RPMI8226 (cell line): ENCODE measurements around the gene NTN1.
"Not testable (repeated sequence)": the region's sequence is repeated elsewhere in the genome, so short reads cannot be mapped to it uniquely, and the experiment has no call there.

Experiments used
- DNase-seq: peaks from one replicate; pipeline ENCODE4 v3.0.0-alpha.2; 2015

NTN1 gene

DNA sequence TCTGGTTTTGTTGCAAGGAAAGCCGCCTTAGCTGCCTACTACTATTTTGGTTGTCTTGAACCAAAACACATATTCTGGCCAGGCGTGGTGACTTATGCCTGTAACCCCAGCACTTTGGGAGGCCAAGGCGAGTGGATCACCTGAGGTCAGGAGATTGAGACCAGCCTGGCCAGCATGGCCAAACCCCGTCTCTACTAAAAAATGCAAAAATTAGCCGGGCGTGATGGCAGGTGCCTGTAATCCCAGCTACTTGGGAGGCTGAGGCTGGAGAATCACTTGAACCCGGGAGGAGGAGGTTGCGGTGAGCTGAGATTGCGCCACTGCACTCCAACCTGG lies 236.3 kb downstream of the NTN1 start:
- DNase-seq: not testable (repeated sequence)

DNA sequence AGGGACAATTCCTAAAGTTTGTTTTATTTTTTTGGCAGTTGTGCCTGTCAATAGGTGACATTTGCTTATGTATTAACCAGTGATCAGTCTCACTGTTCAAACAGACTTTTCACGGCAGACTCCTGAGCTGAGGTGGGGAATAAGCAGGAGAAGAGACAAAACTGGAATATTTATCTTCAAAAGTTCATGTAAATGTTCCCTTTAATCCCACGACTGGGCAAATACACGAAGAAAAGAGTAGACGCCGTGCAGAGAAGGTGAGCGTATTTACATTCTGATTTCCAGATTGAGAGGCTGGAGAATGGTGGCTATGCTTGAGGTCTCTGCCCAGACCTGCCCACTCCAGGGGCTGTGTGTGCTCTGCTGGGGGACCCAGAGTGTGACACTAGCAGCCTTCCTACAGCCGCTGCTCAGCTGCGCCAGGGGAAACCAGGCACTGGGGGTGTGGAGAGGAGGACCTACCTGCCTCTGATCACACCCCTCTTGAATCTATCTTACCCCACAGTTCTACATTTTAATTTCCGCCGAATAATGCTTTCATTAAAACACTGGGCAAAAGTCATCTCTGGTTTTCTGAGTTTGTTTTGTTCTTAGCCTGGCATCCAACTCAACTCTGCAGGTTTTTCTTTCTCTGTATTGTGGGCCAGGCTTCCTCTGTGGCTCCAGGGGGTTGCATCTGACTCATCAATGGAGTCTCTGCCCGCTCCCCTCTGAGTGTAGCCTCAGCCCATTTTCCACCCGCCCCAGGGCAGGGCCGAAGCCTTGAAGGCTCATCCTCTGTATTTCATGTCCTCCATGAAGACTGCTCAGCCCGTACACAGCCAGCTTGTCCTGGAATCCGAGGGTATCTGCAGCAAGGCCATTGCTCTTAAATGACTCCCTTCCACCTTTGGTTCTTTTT lies 237.1 kb downstream of the NTN1 start:
- no peak for DNase-seq

DNA sequence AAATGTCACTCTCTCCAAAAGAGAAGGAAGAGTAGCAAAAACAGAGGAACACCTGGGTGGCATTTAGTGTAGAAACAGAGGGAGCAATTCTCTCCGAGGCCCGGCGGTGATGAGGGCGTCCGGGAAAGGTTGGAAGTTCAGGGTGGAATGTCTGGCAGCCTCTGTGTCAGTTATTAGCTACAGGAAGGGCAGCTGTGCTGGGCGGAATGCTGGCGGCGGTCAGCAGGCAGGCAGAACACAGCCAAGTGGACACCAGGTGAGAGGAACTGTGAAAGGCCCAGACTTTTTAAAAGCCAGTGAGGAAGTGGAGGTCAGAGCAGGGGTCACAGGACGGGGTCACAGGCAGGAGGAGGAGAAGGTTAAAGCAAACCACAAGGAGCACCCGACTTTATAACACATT lies 238.1 kb downstream of the NTN1 start:
- no peak for DNase-seq

DNA sequence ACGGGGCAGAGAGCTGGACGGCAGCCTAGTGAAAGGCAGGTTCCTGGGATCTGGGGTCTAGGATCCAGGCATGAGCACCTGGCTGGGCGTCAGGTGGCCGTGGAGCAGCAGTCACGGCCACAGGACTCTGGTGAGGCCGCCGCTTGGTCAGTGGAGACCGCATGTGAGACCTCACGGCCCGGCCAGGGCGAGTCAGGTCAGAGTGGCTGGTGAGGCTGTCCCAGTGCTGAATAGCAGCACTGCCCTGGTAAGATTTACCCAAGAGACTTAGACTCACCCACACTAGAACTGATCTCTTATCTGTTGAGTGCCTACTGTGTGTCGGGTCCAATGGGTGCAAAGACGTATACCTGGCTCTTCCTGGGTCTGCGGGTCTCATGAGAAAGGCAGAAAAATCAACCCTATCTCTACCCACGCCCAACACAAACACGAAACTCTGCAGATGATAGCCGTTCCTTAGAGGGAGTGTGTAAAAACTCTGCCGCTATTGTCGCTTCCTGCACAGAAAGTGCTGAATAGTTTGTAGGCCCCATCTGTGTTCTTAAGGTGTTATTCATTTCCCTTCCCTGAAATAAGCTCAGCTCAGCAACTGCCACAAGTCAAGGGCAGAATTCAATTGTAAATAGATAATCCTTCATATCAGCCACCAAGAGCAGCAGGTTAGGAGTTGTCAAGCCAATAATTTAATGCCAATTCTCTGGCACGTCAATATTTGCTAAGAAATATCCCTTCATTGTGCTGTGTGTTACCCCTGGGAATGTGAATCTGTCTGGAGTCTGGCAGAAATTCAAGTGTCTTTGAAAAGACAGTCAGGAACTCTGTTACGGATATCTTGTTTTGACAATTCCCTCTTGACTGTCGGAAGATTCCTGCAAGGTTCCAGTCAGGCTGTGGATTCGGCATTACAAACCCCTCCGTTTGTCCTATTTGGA lies 240.0 kb downstream of the NTN1 start:
- no peak for DNase-seq

DNA sequence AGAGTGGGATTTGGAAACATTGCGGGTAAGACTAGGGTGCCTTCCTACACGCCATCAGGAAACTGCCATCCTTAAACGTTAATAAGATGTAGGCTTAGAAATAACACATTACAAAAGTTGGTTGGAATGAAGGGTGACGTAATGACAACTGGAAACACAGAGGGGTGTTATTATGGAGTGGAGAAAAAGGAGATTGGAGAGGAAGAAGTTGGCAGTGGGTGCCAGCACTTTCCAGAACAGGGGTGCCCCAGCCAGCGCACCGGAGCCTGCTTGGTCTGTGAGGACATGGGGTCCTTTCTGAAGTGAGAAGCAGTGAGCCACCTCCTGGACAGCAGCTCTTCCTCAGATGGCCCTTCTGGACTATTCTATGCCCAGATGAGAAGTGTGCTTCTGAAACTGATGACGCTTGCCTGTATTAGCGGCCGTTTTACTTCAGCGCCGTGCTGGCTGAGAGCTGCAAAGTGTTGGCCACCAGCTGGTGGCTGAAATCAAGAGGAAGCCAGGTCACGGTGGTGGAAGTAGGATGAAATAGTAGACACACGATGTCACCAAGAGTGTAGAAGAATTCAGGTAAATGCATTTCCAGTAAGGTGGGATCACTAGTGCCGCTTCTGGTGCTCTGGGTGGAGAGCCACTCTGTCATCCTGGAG lies 244.8 kb downstream of the NTN1 start:
- no peak for DNase-seq

DNA sequence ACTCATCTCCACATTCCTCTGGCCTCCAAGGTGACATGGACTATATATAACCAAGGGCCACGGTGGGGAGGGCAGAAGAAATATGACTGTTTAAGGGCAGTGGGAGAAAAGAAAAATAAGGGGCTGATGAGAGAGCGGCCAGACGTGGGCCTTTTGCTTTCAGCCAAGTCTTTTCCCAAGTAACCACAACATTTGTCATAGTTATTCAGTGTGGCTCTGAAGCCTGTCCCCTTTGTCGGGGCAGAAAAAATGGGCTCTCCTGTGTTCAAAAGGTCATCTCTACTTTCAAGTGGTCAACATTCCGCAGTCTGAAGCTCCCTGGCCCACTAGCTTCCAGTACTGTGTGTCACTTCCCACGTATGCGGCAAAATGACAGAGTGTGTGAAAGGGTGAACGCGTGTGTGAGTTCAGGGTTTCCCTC lies 245.4 kb downstream of the NTN1 start:
- no peak for DNase-seq

DNA sequence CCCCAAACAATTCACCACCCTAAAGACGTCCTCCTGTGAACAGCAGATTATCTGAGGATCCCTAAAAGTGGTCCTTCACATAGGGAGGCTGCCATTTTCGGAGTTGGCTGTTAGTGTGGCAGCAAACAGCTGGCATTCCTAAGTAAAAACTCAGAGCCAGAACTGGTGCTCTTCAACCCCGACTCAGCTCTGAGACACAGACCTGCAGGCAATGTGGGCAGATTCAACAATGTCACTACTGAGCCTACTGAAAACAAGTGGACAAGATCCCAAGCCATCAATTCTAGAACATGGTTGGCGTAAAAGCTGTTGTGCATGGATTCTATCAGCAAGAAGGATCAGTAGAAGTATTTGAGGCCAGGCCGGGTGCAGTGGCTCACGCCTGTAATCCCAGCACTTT lies 247.2 kb downstream of the NTN1 start:
- DNase-seq: no peak

DNA sequence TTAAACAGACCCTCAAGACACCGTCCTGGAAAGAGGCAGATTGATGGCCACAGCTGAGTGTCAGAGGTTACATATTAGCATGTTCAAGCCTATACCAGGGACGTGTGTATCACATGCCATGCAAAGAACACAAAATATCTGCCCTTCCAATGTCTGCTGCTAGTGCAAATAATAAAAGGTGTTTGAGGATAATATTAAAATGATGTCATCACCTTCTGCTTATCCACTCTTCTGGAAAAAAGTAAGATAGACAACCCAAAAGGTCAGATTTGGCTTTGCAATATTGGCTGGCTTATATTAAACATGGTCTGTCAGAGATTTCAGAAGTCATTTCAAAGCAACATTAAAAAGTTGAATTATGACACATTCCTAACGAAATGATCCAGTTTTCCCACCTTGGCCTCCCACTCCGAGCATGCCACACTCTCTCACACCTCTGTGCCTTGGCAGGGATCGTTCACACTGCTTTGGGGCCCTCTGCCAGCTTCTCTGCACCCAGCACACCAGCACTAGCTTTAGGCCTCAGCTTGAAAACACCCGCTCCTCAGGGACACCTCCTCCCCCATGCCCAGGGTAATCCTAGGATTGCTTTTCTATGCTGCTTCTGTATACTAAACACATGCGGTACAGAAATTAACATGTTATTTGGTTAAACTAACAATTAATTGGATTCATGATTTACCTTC lies 248.2 kb downstream of the NTN1 start:
- no peak for DNase-seq

DNA sequence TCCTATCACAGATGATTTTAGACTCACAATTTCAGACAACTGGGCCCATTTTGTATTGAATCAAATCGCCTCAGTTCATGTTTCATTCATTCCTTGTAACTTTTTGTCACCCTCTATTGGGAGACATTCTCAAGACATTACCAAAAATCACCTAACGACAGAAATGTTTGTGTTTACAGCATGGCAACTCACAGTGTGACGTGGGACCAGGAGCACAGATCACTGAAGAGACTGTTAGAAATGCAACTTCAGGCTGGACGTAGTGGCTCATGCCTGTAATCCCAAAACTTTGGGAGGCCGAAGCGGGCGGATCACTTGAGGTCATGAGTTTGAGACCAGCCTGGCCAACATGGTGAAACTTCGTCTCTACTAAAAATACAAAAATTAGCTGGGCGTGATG lies 249.6 kb downstream of the NTN1 start:
- DNase-seq: no peak

DNA sequence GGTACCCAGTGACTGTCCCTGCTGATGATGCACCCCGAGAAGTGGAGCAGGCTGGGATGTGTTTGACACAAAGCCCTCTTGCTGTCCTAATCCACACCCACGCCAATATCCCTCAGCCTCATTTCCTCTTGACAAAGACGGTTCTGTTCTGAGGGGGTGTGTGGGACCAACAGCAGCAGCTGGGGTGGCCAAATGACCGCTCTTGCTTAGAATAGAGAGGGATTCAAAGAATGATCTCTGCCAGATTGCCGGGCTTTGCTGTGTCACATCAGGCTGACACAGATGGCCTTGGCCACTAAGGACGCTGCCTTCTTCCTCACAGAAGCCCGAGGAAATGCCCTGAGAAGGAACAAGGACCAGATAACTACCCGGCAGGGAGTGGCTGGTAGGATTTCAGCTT lies 250.7 kb downstream of the NTN1 start:
- no peak for DNase-seq

DNA sequence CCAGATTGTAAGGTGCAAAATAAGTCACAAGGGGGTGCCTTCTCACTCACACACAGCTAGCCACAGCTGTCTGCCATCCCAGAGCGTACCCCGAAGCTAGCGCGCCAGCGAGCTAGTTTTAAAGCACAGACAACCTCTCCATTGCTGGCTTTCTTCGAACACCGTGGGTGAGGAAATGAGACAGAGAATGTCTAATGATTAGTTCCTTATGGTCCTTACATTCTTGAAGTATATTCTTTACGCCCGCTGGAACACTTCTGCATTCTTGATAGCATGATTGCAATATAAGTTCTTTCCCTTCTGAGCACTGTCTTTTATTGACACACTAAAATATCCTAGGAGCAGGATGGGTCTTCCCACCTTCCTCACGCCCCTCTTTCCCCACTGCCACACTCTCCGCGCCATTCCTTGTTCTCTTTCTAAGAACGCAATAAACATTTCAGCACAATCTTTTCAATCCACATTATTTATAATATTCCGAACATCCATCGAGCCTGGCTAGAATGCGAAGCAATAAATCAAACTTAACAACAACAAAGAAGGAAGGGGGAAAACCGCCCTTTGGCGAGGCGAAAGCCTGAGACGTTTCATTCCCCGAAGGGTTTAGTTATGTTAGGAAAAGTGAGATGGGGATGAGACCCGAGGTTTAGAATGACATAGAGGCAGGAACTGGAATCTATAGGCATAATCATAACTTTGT lies 251.3 kb downstream of the NTN1 start:
- DNase-seq: no peak

DNA sequence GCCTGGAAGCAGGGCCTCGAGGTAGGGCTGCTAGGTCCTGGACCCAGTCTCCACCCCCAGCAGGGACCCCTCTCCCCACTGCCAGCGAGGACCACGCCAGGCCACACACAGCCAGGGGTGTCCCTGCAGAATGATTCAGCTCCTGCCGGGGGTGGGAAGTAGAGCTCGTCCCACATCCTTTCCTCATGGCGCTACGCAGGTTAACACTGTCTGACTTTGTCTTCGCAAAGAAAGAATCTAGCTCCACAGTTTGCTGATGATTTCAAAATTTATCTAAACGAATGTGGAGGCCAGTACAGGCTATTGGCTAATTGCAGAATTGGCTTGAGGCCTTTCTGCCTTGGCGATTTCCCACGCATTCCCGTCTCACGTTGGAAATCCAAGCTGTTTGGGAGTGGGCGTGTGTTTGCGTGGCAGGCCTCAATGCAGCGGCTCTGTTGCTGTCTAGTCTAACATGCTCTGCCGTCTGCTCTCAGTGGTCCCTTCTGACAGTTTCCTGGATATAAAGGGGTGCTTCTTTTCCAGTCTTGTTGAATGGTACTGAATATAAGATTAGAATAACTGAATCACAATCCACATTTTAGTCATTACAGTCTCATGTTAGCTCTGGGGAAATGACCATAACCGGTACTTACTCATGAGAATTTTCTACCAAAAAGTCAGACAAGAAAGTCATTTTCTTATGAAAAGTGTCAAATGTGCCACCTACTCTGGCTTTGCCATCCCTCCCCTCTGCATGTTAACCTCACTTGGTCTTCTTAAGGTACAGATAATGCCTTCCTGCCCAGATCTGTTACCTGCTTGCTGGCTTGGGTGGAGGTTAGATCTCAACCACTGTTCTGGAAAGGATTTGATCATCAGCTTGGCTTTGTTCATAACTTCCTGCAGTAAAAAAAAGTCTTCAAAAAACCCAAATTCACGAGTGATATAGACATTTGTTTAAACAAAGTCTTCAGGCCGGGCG lies 252.4 kb downstream of the NTN1 start:
- no peak for DNase-seq

DNA sequence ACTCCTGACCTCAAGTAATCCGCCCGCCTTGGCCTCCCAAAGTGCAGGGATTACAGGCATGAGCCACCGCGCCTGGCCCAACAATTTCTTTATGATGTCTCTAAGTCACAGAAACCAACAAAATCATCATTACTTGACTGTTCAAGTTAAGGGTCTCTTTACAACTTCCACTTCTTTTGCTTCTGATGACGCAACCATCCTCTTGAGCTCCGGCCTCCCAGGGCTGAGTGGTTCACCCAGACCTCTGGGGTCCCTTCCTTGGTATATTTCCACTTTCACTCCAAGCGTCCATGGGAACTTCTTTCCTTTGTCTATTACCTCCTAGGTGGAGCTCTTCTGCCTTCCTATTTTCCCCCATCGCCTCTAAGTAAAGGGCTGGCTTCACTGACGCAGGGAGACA lies 253.7 kb downstream of the NTN1 start:
- no peak for DNase-seq

DNA sequence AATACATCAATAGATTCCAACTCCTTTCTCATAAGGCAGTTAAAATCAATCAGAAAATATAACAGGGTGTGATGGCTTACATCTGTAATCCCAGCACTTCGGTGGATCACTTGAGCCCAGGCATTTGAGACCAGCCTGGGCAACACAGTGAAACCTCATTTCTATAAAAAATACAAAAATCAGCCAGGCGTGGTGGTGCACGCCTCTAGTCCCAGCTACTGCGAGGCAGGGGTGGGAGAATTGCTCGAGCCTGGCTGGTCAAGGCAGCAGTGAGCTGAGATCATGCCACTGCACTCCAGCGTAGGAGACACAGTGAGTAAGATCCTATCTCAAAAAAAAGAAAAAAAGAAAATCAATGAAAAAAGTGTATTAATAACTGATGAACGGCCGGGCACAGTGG lies 258.6 kb downstream of the NTN1 start:
- no peak for DNase-seq

DNA sequence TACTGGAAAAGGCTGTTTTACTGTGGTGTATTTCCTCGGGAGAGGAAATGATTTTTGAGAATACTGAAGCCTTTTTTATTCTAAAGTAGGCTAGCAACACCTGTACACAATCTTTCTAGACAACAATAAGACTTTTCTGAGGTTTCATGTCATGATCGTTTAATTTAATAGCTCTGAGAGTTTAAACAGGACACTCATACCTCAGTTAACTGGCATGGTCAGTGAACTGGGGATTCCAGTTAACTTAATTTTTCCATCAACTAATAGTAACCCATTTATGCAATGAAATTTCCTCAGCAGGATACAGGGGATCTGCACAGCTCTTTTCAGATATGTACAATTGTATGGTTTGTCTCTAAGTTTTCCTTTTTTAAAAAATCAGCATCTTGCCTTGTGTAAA lies 262.6 kb downstream of the NTN1 start:
- DNase-seq: no peak

DNA sequence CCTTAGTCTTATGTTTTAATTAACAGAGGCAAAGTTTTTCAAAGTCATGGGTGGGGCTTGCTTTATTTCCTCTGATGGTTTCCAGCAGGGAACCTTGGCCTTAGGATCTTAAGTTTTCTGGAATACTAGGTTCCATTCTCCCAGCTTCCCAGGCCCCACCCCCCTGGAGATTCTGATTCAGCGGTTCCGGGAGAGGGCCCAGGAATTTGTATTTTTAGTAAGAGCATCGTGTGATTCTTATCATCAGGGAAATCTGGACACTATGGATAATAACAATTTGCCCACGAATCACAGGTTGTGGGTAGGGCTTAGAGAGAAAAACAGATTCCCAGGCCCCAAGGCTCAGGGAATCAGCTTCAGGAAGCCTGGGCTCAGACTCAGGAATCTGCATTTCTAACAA lies 263.6 kb downstream of the NTN1 start:
- no peak for DNase-seq

DNA sequence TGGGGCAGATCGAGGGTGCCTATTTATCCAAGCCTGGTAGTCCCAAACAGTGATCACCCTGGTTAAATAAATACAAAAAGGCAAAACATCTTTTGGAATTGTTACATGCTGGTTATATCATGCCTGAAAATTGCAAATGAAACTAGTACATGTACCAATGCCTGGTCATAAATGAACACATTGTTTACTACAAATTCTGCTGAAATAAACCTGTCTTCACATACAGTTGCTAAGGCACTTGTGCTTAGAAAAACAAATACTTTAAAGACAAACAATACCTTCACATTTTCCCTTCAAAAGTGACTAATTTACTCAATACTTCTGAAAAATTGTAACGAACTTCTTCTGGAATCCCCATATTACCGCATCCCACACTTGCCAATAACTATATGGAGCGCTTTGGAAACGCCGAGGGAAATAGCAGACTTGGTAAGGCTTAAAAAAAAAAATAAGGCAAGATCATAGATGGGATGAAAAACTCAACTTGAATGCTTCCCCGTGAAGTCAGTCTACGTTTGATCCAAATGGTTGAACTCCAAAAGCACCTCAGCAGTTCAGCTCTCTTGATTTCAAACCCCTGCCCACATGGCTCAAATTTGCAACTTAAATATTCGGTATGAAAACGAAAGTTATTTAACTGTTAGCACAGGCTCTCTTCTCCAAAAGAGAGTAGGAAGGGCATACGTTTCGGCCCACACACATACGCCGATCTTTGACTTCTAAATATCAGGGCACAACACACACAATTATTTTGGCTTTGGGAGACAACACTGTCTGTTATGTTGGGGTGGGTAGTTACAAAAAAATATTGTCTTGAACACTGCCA lies 264.5 kb downstream of the NTN1 start:
- DNase-seq: no peak

DNA sequence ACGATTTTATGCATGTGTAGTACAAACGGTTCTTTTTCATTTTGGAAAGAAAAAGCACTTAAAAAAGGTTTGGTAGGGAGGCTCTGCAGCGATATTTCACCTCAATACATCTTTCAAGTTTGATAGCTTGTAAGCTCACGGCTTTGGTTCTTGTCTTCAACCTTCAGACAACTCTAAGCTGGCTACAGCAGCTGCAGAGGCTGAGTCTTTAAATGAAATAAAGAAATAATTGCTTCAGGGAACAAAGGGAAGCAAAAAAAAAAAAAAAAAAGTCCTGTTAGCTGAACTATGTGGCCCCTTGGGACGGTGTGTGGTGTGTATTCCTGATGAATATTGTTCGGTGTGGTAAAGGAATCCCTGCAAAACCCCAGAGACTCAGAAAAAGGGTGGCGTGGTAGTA lies 265.1 kb downstream of the NTN1 start:
- DNase-seq: no peak

DNA sequence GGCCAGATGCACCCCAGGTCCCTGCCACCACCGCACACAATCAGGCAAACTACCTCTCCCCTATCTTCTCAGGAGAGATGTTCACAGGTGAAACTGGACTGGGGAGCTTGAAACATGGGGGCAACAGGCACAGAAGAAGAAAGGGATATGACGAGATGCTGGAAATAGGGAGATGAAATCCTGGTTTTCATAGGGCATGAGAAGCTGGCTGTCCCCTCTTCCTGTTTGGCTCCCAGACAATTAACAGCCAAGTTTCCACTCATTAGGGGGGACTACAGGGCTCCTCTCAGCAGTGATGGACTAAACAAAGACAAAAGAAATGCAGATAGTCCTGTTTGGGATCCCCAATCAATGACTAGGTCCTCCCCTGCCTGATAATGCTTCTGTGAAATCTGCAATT lies 266.0 kb downstream of the NTN1 start:
- no peak for DNase-seq

DNA sequence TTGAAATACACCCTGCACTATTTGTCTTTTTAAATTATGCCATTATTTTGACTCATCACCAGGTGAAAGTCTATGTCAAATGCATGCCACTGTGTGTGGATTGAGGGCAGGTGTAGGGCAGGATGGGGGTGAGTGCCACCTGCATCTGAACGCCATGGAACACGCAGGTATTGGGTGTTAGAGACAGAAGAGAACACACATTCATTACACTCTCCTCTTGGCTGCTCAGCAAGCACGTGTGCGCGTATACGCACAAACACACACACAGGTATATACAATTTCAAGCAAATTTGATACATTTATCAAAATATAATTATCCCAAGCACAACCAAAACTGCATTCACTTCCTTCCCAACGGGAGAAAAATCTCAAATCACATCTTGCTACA lies 268.9 kb downstream of the NTN1 start:
- no peak for DNase-seq
